D721Med (cell line): ENCODE data around the gene PPFIA2.

Experiments
- DNase-seq: peaks from one replicate; pipeline ENCODE4 v3.0.0; 2011; ENCODE audit warnings: low spot score; ENCODE audit not compliant: insufficient read length
- FAIRE-seq: peaks from 2 replicates; lab custom pipeline; 2011; peaks lifted over from hg19 to GRCh38; lab: Jason Lieb, UNC
- CTCF ChIP-seq: IDR thresholded peaks from 2 replicates; pipeline ENCODE4 v1.5.1; 2012; ENCODE audit warnings: mild to moderate bottlenecking, control low read depth; ENCODE audit not compliant: insufficient read depth; ENCODE audit errors: missing control alignments

PPFIA2 gene

GRCh38 chr12:81340910-81341309, 418.2 kb downstream of the PPFIA2 start:
- no peak for FAIRE-seq

GRCh38 chr12:81339071-81339470, 420.1 kb downstream of the PPFIA2 start:
- no peak for TF ChIP-seq CTCF
- DNase-seq: no peak
- peak; percentile 60 for FAIRE-seq

More at GRCh38 chr12:81340910-81341309, 418.2 kb downstream of the PPFIA2 start:
- no peak for TF ChIP-seq CTCF
- DNase-seq: no peak

- DNase-seq (no peak), FAIRE-seq (peak; percentile 76)
- no peak for TF ChIP-seq CTCF
Observed at GRCh38 chr12:81337886-81338285, 421.3 kb downstream of the PPFIA2 start.

GRCh38 chr12:81333812-81334211, 425.3 kb downstream of the PPFIA2 start:
- no peak for DNase-seq
- peak; percentile 90 for FAIRE-seq
- no peak for TF ChIP-seq CTCF

GRCh38 chr12:81332054-81332453, 427.1 kb downstream of the PPFIA2 start:
- DNase-seq (no peak), FAIRE-seq (peak; percentile 55)
- no peak for TF ChIP-seq CTCF

GRCh38 chr12:81330480-81330879, 428.7 kb downstream of the PPFIA2 start:
- no peak for TF ChIP-seq CTCF

GRCh38 chr12:81329085-81329484, 430.1 kb downstream of the PPFIA2 start:
- no peak for DNase-seq
- TF ChIP-seq CTCF: peak; percentile 18
- FAIRE-seq: no peak

More at GRCh38 chr12:81330480-81330879, 428.7 kb downstream of the PPFIA2 start:
- FAIRE-seq: peak; percentile 90
- DNase-seq: no peak
